Measurements from ENCODE around the gene ATAD3B. TPM values are rescaled to one million over a fixed set of nuclear protein-coding genes. Genes with fewer than 3 reads are reported as not detected.
"Not testable (repeated sequence)": the region's sequence is repeated elsewhere in the genome, so short reads cannot be mapped to it uniquely, and the experiment has no call there.

The ATAD3B gene
- polyA plus RNA-seq, 1 donor from 2014 or later, result 57.2 TPM

DNA sequence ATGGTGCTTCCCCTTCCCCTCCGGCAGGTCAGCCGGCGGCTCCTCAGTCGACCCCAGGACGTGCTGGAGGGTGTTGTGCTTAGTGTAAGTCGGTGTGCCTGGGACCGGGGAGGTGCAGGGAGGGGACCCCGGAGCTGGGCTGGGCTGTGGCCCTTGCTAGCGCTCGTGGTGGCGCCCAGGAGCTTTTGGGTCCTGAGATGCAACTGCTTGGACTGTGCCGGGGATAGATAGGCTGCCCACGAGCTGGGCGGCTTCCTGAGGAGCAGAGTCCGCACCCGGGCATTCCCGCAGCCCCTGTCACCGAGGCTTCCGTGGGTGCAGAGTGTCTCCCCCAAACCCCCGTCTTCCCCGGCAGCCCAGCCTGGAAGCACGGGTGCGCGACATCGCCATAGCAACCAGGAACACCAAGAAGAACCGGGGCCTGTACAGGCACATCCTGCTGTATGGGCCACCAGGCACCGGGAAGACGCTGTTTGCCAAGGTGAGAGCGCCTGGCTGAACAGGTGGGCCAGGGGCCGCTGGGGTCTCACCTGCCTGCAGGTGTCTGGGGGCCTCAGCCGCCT is 14.3 kb downstream of the ATAD3B start:
- H3K27me3 ChIP-seq (ENCODE audit: insufficient read depth, low read depth, low read length); H3K9me2 ChIP-seq (ENCODE audit: insufficient read depth, low read length); H3K4me3 ChIP-seq (ENCODE audit: low read length); H4K20me1 ChIP-seq (ENCODE audit: insufficient read depth); H3K27ac ChIP-seq (ENCODE audit: low read length); H3K36me3 ChIP-seq (ENCODE audit: insufficient read depth, low read length); H3K9ac ChIP-seq (ENCODE audit: low read length); H2AFZ ChIP-seq (ENCODE audit: low read depth, low read length); H3K9me3 ChIP-seq (ENCODE audit: low read length); H3F3A ChIP-seq (ENCODE audit: insufficient read depth, low read length, poor library complexity, severe bottlenecking); H3K4me2 ChIP-seq (ENCODE audit: low read length); H3K79me2 ChIP-seq (replicated peaks; ENCODE audit: insufficient read depth, low read length): not testable (repeated sequence)

DNA sequence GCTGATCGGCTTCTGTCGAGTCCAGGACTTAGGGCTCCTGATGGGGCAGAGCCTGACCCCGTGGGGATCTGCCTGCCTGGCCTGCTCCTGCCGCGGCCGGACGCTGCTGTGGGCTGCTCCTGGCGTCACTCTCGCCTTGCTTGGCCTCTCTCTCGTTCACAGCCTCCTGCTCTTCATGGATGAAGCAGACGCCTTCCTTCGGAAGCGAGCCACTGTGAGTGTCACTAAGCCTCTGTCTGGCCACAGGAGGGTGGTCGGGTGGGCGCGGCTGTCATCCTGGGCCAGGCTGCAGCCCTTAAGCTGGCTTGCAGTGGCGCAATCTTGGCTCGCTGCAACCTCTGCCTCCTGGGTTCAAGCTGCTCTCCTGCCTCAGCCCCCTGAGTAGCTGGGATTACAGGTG is 16.1 kb downstream of the ATAD3B start:
- H3K36me3 ChIP-seq (ENCODE audit: insufficient read depth, low read length), result no peaks in the 10 kb centered on the region
- no peak overlapping the region for H2AFZ ChIP-seq (ENCODE audit: low read depth, low read length)
- no peak for TF ChIP-seq RAD21 (conservative IDR thresholded peaks at IDR 0.05)
- TF ChIP-seq EP300 (conservative IDR thresholded peaks at IDR 0.05; ENCODE audit: poor library complexity, severe bottlenecking), result no peak
- TF ChIP-seq TAF1 (IDR thresholded peaks at IDR 0.05; ENCODE audit: low read depth), result no peak
- no peak for TF ChIP-seq REST (IDR thresholded peaks at IDR 0.05; ENCODE audit: borderline replicate concordance)
- TF ChIP-seq SMC3 (conservative IDR thresholded peaks at IDR 0.05; ENCODE audit: poor library complexity), result no peak
- no peaks in the 10 kb centered on the region for H3K9me3 ChIP-seq (ENCODE audit: low read length)
- no peak overlapping the region for H3K4me2 ChIP-seq (ENCODE audit: low read length)
- H3K79me2 ChIP-seq (replicated peaks; ENCODE audit: insufficient read depth, low read length), result no peaks in the 10 kb centered on the region
- H4K20me1 ChIP-seq (ENCODE audit: insufficient read depth), result no peaks in the 10 kb centered on the region
- H3K9ac ChIP-seq (ENCODE audit: low read length), result no peak overlapping the region
- H3K4me3 ChIP-seq (ENCODE audit: low read length), result no peak overlapping the region
- H3K27ac ChIP-seq (ENCODE audit: low read length), result no peak overlapping the region
- H3K27me3 ChIP-seq (ENCODE audit: insufficient read depth, low read depth, low read length), result no peaks in the 10 kb centered on the region
- H3K9me2 ChIP-seq (ENCODE audit: insufficient read depth, low read length), result no peaks in the 10 kb centered on the region
- no peaks in the 10 kb centered on the region for H3F3A ChIP-seq (ENCODE audit: insufficient read depth, low read length, poor library complexity, severe bottlenecking)

- Histone ChIP-seq H4K20me1 (ENCODE audit: insufficient read depth) (no peaks in the 10 kb centered on the region), H3K9me2 (ENCODE audit: insufficient read depth, low read length) (no peaks in the 10 kb centered on the region), H3K36me3 (ENCODE audit: insufficient read depth, low read length) (no peaks in the 10 kb centered on the region), H3F3A (ENCODE audit: insufficient read depth, low read length, poor library complexity, severe bottlenecking) (no peaks in the 10 kb centered on the region), H3K27ac (ENCODE audit: low read length) (no peak overlapping the region), H3K4me2 (ENCODE audit: low read length) (no peak overlapping the region), H3K4me3 (ENCODE audit: low read length) (no peak overlapping the region), H2AFZ (ENCODE audit: low read depth, low read length) (no peak overlapping the region), H3K9ac (ENCODE audit: low read length) (no peak overlapping the region), H3K9me3 (ENCODE audit: low read length) (no peaks in the 10 kb centered on the region), H3K27me3 (ENCODE audit: insufficient read depth, low read depth, low read length) (no peaks in the 10 kb centered on the region), H3K79me2 (replicated peaks; ENCODE audit: insufficient read depth, low read length) (no peaks in the 10 kb centered on the region)
- no peak for TF ChIP-seq TAF1 (IDR thresholded peaks at IDR 0.05; ENCODE audit: low read depth)
- no peak for TF ChIP-seq POLR2AphosphoS5 (IDR thresholded peaks at IDR 0.05)
- TF ChIP-seq MXI1 (conservative IDR thresholded peaks at IDR 0.05; ENCODE audit: poor library complexity, severe bottlenecking), result no peak
- TF ChIP-seq EP300 (conservative IDR thresholded peaks at IDR 0.05; ENCODE audit: poor library complexity, severe bottlenecking), result no peak
- no peak for TF ChIP-seq SMC3 (conservative IDR thresholded peaks at IDR 0.05; ENCODE audit: poor library complexity)
- no peak for TF ChIP-seq REST (IDR thresholded peaks at IDR 0.05; ENCODE audit: borderline replicate concordance)
- no peak for TF ChIP-seq RAD21 (conservative IDR thresholded peaks at IDR 0.05)
- TF ChIP-seq, protein P1, sequence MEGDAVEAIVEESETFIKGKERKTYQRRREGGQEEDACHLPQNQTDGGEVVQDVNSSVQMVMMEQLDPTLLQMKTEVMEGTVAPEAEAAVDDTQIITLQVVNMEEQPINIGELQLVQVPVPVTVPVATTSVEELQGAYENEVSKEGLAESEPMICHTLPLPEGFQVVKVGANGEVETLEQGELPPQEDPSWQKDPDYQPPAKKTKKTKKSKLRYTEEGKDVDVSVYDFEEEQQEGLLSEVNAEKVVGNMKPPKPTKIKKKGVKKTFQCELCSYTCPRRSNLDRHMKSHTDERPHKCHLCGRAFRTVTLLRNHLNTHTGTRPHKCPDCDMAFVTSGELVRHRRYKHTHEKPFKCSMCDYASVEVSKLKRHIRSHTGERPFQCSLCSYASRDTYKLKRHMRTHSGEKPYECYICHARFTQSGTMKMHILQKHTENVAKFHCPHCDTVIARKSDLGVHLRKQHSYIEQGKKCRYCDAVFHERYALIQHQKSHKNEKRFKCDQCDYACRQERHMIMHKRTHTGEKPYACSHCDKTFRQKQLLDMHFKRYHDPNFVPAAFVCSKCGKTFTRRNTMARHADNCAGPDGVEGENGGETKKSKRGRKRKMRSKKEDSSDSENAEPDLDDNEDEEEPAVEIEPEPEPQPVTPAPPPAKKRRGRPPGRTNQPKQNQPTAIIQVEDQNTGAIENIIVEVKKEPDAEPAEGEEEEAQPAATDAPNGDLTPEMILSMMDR (IDR thresholded peaks at IDR 0.05; ENCODE audit: poor library complexity, severe bottlenecking), result no peak
- TF ChIP-seq EZH2 (IDR thresholded peaks at IDR 0.05; ENCODE audit: borderline replicate concordance, insufficient read depth, low read length, poor library complexity, severe bottlenecking), result no peak
Observed at GRCh38 chr1:1489231-1489630, 17.7 kb downstream of the ATAD3B start.
